Neural cell (in vitro differentiated cells): ENCODE data around the gene METAP1.
A peak's percentile ranks its signal among the peaks of the same experiment; 100 is the strongest.

Experiments used
- CTCF ChIP-seq: fragments of 450-650 bp; IDR thresholded peaks from 2 replicates; pipeline ENCODE4 v1.5.1; 2014; ENCODE audit warnings: antibody characterized with exemption, mild to moderate bottlenecking, moderate library complexity; ENCODE audit not compliant: poor library complexity, severe bottlenecking
- EP300 ChIP-seq: fragments of 450-650 bp; conservative IDR thresholded peaks from 2 replicates; pipeline ENCODE4 v1.6.1; 2014; ENCODE audit warnings: antibody characterized with exemption, mild to moderate bottlenecking, moderate library complexity; ENCODE audit not compliant: poor library complexity, severe bottlenecking
- EZH2 ChIP-seq: fragments of 200-600, 300-800 bp; shearing (Covaris generic), sonication (generic); IDR thresholded peaks from 2 replicates; pipeline ENCODE4 v1.6.1; 2014; ENCODE audit warnings: antibody characterized with exemption, low read length, borderline replicate concordance, mild to moderate bottlenecking; ENCODE audit not compliant: insufficient read depth, poor library complexity, severe bottlenecking
- POLR2AphosphoS5 ChIP-seq: IDR thresholded peaks from 2 replicates; pipeline ENCODE4 v1.6.1; 2012
- RAD21 ChIP-seq: fragments of 450-650 bp; conservative IDR thresholded peaks from 2 replicates; pipeline ENCODE4 v1.6.1; 2014; ENCODE audit warnings: antibody characterized with exemption, mild to moderate bottlenecking, moderate library complexity
- REST ChIP-seq: IDR thresholded peaks from 2 replicates; pipeline ENCODE4 v1.6.1; 2012; ENCODE audit warnings: borderline replicate concordance
- TAF1 ChIP-seq: IDR thresholded peaks from 2 replicates; pipeline ENCODE4 v1.6.1; 2012; ENCODE audit warnings: low read depth

- no peak for TF ChIP-seq CTCF
- peak; percentile 40 for TF ChIP-seq POLR2AphosphoS5
- TF ChIP-seq EP300: peak; percentile 93
- TF ChIP-seq EZH2: no peak
- no peak for TF ChIP-seq REST
- TF ChIP-seq RAD21: no peak
- no peak for TF ChIP-seq TAF1
Observed at GRCh38 chr4:99029018-99029735, 33.7 kb downstream of the METAP1 start.
